Gastrocnemius medialis (tissue), 4 donors: ENCODE results near the gene IFNL4. TPM values are rescaled to one million over a fixed set of nuclear protein-coding genes. Genes with fewer than 3 reads are reported as not detected.

Experiments
- ATAC-seq, 2 donors: fragments of 150-250 bp; one replicate each; pipeline ENCODE4 v1.9.1; 2016
- DNase-seq, 2 donors: peaks; one replicate each; pipeline ENCODE4 v3.0.0-alpha.2; 2019
- H3K27ac ChIP-seq, 4 donors: fragments of 200-600 bp; sonication (generic); 1 replicate in 1 of 4; 2 replicates in 3 of 4; pipeline ENCODE4 v1.5.1; 2016 to 2018; ENCODE audit warnings: mild to moderate bottlenecking in 2 of 4, moderate library complexity in 1 of 4
- H3K27me3 ChIP-seq, 3 donors: fragments of 200-600 bp; sonication (generic) in 2 of 3; 1 replicate in 1 of 3; 2 replicates in 2 of 3; pipeline versions ENCODE4 v1.5.1 to v1.6.0; 2016 to 2019; ENCODE audit warnings: mild to moderate bottlenecking in 1 of 3, moderate library complexity in 1 of 3
- H3K36me3 ChIP-seq, 2 donors: fragments of 200-600 bp; sonication (generic) in 1 of 2; one replicate each; pipeline ENCODE4 v1.5.1; 2017 to 2018
- H3K4me1 ChIP-seq, 2 donors: fragments of 200-600 bp; sonication (generic) in 1 of 2; one replicate each; pipeline ENCODE4 v1.5.1; 2016 to 2017; ENCODE audit warnings: mild to moderate bottlenecking in 2 of 2
- H3K4me3 ChIP-seq, 4 donors: fragments of 200-600 bp; sonication (generic) in 3 of 4; 1 replicate in 1 of 4; 2 replicates in 3 of 4; pipeline ENCODE4 v1.5.1; 2016 to 2019; ENCODE audit warnings: mild to moderate bottlenecking in 2 of 4
- H3K9me3 ChIP-seq, 3 donors: fragments of 200-600 bp; sonication (generic) in 2 of 3; 1 replicate in 1 of 3; 2 replicates in 2 of 3; pipeline ENCODE4 v1.5.1; 2016 to 2019
- CTCF ChIP-seq, 5 experiments: fragments of 450-650 bp in 3 of 5; fragments of 200-600 bp in 2 of 5; sonication (generic) in 2 of 5; IDR thresholded peaks in 4 of 5; conservative IDR thresholded peaks in 1 of 5; 1 replicate in 4 of 5; 2 replicates in 1 of 5; pipeline ENCODE4 v1.5.1; 2016 to 2019; ENCODE audit warnings: antibody characterized with exemption in 5 of 5, mild to moderate bottlenecking in 3 of 5, moderate library complexity in 3 of 5
- POLR2A ChIP-seq, 2 donors: fragments of 450-650 bp; IDR thresholded peaks; one replicate each; pipeline ENCODE4 v1.6.1; 2017; ENCODE audit warnings: antibody characterized with exemption in 2 of 2, mild to moderate bottlenecking in 2 of 2, moderate library complexity in 2 of 2
- in situ Hi-C, 4 donors: fragments of 200-750 bp; cut with MboI; loops; one replicate each; pipeline versions ENCODE4 v1.15.0 to v1.8.0; 2017; ENCODE audit warnings: low sequenced_read_pairs in 4 of 4
- intact Hi-C: fragments of 100-400 bp; cut with DNase I; formaldehyde crosslinking; loops from one replicate; pipeline ENCODE4 v1.15.1; 2023; ENCODE audit warnings: low total_unique reads
- total RNA-seq, 4 donors: library from RNA; depleted of rRNA; stranded (reverse); fragments of >200 nt; gene quantifications; one replicate each; pipeline versions ENCODE4 v1.1.0 to v1.2.3, GENCODE V29; 2016

The IFNL4 gene
- total RNA-seq, 4 donors from 2014 or later: not detected

- H3K36me3 ChIP-seq: no peaks in the 10 kb centered on the region
- peaks cover 5 to 13% (median 7%) of the 10 kb centered on the region in 3 donors for H3K27me3 ChIP-seq
- no peaks in the 10 kb centered on the region for H3K4me1 ChIP-seq
- intact Hi-C loops: no loop called here
- H3K27ac ChIP-seq: no peak overlapping the region
- TF ChIP-seq CTCF (IDR thresholded peaks at IDR 0.05 in 4 of 5, conservative IDR thresholded peaks at IDR 0.05 in 1 of 5) (no peak), POLR2A (IDR thresholded peaks at IDR 0.05) (no peak)
- H3K9me3 ChIP-seq: no peaks in the 10 kb centered on the region
- ATAC-seq: no peak
- no peak overlapping the region for H3K4me3 ChIP-seq
- no peak for DNase-seq
- in situ Hi-C loops: no loop called here
Observed at GRCh38 chr19:39238209-39238608, 10.4 kb downstream of the IFNL4 start.

- no peaks in the 10 kb centered on the region for H3K9me3 ChIP-seq
- in situ Hi-C loops: no loop called here
- H3K27me3 ChIP-seq: peaks cover 5 to 13% (median 7%) of the 10 kb centered on the region in 3 donors
- H3K36me3 ChIP-seq: no peaks in the 10 kb centered on the region
- H3K4me1 ChIP-seq: no peaks in the 10 kb centered on the region
- ATAC-seq (no peak), DNase-seq (no peak)
- no peak overlapping the region for H3K4me3 ChIP-seq
- H3K27ac ChIP-seq: no peak overlapping the region
- intact Hi-C loops: no loop called here
- TF ChIP-seq CTCF (IDR thresholded peaks at IDR 0.05 in 4 of 5, conservative IDR thresholded peaks at IDR 0.05 in 1 of 5): no peak
Observed at GRCh38 chr19:39237200-39238184, 11.2 kb downstream of the IFNL4 start.

GRCh38 chr19:39236527-39236926, 12.1 kb downstream of the IFNL4 start:
- TF ChIP-seq CTCF (IDR thresholded peaks at IDR 0.05 in 4 of 5, conservative IDR thresholded peaks at IDR 0.05 in 1 of 5) (no peak), POLR2A (IDR thresholded peaks at IDR 0.05) (no peak)
- intact Hi-C loops (no loop called here), in situ Hi-C loops (no loop called here)
- H3K27me3 ChIP-seq: peaks cover 5 to 13% (median 7%) of the 10 kb centered on the region in 3 donors
- no peaks in the 10 kb centered on the region for H3K36me3 ChIP-seq
- H3K4me1 ChIP-seq: no peaks in the 10 kb centered on the region
- H3K27ac ChIP-seq: no peak overlapping the region
- ATAC-seq (no peak), DNase-seq (no peak)
- H3K4me3 ChIP-seq: no peak overlapping the region
- no peaks in the 10 kb centered on the region for H3K9me3 ChIP-seq

- H3K27ac ChIP-seq: no peak overlapping the region
- in situ Hi-C loops: no loop called here
- H3K4me1 ChIP-seq: no peaks in the 10 kb centered on the region
- no peak overlapping the region for H3K4me3 ChIP-seq
- intact Hi-C loops: no loop called here
- no peaks in the 10 kb centered on the region for H3K36me3 ChIP-seq
- DNase-seq: no peak
- no peak for ATAC-seq
- TF ChIP-seq POLR2A (IDR thresholded peaks at IDR 0.05) (no peak), CTCF (IDR thresholded peaks at IDR 0.05 in 4 of 5, conservative IDR thresholded peaks at IDR 0.05 in 1 of 5) (no peak)
- no peaks in the 10 kb centered on the region for H3K9me3 ChIP-seq
- H3K27me3 ChIP-seq: peaks cover 1 to 8% (median 4%) of the 10 kb centered on the region in 3 donors
Observed at GRCh38 chr19:39232708-39233107, 15.9 kb downstream of the IFNL4 start.
